ENCODE measurements around the gene APAF1. TPM values are rescaled to one million over a fixed set of nuclear protein-coding genes. Genes with fewer than 3 reads are reported as not detected.
A peak's percentile ranks its signal among the peaks of the same experiment; 100 is the strongest.

APAF1 gene
- total RNA-seq, 1 donor from 2014 or later, result 19.8 TPM

DNA sequence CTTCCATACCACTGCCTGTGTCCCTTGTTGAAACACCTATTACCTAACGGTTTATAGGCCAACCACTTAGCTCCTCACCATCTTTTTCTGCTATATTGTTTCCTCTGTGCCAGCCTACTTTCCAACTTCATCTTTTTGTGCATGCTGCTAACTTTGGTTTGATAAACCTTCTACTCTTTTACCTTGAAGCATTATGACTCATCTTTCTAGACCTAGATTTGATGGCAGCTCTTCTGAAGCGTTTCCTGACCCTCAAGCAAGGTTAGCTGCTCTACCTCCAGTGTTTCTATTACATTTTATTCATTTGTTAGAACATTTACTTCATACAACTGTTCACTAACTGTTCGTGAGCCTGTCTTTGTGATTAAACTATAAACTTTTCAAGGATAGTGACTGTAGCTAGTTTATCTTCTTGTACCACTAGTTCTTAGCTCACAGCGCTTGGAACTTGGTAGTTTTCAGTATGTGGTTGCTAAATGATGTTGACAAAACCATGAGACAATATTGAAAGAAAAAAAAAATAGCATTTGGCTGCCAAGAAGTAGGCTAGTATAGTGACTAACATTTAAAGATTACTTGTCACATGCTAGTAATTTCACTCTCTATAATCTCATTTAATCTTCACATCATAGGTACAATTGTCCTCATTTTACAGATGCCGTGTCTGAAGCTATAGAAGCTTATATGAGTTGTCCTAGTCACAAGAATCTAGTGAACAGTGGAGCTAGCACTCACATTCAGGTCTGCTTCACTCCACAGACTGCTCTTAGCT is 79.5 kb downstream of the APAF1 start:
- no peak for DNase-seq (ENCODE audit: low read depth in 2 of 2)

DNA sequence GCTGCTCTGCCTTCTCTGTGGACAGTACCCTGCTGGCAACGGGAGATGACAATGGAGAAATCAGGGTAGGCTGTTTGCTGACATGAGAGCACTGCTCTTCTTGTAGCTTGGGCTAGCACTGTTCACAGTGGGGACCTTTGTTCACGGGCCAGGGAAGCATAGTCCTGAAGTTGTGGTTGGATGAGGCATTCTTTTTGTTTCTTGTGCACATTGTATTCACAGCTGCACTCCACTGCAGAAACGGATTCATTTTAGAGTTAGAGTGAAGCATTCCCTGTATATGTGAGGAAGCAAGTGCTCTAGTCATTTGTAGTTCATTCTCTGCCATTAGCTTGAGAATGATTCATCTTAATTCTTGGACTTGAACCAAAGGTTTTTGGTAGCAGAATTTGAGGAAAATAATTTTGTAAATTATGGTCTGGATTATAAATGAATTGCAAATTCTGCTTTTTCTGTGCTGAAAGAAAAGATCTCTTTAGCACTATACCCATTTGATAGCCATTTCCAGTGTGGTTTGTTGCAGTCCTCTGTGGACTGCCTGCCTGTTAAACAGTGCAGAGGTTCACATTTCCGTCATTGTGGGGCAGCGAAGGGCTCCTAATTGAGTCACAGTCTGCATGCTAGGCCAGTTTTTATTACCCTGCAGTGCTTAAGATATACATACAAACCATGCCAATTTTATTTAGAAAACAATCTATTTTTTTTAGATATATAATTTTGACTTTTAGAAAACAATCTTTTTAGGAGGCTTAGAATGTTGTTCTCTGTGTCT is 80.6 kb downstream of the APAF1 start:
- DNase-seq (ENCODE audit: low read depth in 2 of 2), result peak; percentile 72 to 77

DNA sequence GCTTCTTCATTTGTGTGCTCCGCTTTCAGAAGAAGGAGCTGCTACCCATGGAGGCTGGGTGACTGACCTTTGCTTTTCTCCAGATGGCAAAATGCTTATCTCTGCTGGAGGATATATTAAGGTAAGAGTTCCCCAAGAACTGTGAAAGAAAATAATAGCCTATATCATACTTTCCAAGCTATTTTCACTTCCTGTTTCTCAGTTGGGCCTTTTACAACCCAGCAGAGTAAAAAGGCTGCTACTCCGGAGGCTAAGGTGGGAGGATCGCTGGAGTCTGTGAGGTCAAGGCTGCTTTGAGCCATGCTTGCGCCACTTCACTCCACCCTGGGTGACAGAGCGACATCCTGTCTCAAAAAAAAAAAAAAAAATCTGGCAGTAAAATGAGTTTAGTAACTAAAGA is 82.1 kb downstream of the APAF1 start:
- no peak for DNase-seq (ENCODE audit: low read depth in 2 of 2)

DNA sequence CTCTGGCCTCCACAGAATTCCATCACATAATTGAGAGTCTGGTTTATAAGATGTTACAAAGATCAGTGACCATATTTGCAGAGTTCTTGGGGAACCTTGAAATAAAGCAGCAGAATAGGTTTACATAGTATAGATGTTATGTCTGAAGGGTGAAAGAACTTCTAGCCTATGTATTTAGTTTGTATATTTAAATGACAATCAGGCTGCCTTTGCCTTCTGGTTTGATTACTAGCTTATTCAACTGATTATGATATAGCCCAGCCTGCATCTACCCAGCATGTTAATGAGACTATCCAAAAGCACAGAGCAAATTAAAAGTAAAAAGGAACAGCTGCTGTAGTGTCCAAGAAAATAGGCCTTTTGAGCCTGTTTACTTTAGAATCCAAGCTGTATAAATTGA is 85.3 kb downstream of the APAF1 start:
- DNase-seq (ENCODE audit: low read depth in 2 of 2), result no peak

DNA sequence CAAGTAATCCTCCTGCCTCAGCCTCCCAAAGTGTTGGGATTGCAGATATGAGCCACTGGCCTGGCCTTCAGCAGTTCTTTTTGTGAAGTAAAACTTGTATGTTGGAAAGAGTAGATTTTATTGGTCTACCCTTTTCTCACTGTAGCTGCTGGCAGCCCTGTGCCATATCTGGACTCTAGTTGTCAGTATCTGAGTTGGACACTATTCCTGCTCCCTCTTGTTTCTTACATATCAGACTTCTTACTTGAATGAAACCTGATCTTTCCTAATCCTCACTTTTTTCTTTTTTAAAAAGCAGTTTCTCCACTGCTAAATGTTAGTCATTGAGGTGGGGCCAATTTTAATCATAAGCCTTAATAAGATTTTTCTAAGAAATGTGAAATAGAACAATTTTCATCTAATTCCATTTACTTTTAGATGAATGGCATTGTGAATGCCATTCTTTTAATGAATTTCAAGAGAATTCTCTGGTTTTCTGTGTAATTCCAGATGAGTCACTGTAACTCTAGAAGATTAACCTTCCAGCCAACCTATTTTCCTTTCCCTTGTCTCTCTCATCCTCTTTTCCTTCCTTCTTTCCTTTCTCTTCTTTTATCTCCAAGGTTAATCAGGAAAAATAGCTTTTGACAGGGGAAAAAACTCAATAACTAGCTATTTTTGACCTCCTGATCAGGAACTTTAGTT is 88.7 kb downstream of the APAF1 start:
- no peak for DNase-seq (ENCODE audit: low read depth in 2 of 2)

DNA sequence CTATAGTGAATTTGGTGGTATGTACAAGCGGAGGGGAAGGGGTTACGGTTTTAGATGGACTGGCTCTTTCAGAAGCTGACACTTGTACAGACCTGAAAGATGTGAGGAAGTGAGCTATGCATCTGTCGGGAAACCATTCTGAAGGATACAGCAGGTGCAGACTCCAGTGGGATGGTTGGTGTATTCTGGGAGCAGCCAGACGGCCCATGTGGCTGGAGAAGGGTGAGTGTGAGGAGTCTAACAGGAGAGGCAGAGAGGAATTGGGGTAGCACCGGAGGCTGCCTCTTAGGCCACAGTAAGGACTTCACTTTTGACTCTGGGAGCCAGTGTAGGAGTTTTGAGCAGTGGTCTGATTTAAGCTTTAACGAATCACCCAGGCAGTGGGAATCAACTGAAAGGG is 90.7 kb downstream of the APAF1 start:
- DNase-seq (ENCODE audit: low read depth in 2 of 2), result no peak

DNA sequence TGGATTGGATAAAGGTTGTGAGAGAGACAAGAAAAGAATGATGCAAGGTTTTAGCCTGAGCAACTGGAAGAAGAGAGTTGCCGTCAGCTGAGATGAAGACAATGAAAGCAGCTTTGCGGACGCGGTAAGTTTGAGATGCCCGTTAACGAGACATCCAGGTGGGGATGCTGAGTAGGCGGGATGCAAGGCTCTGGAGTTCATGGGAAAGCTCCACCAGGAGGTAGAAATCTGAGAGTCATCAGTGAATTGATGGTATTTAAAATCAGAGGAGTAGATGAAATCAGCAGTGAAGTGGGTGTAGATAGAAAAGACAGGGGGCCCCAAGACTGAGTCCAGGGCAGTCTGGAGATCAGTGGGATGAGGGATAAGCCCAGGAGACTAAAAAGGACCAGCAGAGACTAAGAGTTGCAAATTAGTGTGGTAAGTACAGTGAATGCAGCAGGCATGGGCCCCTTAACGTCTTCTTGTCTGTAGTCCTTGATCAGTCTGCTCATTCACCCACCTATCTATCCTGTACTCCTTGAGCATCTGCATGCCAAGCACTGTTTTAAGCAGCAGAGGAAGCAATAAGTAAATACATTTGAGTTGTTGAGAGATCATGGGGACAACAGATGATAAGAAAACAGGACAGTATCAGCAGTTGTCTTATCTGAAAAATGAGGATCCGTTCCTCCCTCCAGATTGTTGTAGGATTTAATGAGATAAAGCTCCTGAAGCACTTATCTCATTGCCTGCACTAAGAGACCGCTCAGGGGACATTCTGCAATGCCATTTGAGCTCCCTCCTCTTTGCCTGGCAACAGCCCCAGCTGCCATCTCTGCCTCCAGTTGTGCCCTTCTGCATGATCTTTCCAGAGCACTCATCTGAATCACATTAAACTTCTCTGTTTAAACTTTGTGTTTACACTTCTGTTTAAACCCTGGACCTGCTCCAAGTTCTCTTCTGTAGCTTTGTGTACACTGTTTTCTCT is 91.5 kb downstream of the APAF1 start:
- DNase-seq (ENCODE audit: low read depth in 2 of 2), result peak in 1 of 2 donors; percentile 30

DNA sequence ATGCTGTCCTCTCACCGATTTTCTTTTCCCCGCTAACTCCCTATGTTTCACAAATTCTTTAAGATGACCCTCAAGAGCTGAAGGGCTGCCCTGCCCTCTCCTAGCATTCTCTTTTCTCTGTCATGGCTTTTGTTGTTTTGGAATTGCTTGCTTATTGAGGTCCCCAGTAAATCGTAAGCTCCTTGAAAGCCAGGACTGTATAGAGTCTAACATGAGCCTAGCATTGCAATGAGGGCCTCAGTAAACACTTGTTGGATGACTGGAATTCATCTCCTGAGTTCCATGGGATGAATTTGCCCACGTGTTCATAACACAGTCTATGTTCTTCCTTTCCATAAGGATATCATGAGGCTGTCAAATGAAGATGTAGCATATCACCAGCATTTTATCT is 92.2 kb downstream of the APAF1 start:
- DNase-seq (ENCODE audit: low read depth in 2 of 2), result no peak

DNA sequence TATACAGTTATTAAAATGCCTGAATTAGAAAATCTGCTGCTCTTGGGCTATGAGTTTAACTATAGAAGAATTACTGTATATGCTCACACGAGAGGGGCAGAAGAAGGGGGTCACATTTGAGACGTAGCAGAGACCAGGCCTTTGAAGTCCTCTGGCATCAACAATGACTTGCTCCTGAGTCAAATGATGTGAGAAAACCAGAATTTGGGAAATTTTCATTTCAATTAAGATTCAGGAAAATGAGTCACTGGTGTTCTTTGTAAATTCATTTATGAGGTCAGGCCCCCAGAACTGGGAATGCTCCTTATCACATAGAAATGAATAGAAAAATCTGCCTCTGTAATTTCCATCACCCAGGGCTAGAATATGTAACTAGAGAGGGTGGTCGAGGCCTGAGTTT is 92.9 kb downstream of the APAF1 start:
- DNase-seq (ENCODE audit: low read depth in 2 of 2), result peak in 1 of 2 donors; percentile 79

DNA sequence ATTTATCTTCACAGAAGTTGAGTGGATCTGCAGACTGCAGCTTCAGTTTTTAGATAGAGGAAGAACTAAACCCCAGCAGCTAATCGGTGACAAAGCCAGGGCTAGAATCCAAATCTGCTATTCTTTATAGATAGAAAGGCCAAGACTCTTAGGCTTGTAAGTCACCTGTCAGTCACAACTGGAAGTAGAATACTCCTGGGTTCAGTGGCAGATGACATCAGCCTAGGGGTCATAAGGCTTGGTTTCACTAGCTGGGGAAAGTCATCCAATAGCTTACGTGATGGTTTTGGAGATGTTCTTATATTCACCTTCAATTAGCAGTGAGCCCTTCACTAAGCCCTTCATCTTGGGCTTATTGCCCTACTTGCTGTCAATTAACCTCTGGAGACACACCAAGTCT is 93.4 kb downstream of the APAF1 start:
- no peak for DNase-seq (ENCODE audit: low read depth in 2 of 2)

DNA sequence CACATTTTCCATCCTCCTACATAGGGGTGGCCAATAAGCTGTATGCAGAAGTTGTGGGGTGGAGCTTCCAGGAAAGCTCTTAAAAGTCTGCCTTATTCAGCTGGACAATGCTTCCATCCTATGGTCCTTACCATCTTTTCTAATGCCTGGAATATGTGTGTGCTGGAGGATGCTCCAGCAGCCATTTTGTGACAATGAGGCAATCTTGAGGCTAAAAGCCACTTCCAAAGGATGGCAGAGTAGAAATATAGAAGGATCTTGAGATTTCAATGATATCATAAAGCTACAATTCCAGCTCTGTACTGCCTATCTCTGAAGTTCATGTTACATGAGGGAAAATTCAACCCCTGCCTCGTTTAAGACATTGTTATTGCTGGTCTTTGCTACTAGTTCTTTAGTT is 95.7 kb downstream of the APAF1 start:
- DNase-seq (ENCODE audit: low read depth in 2 of 2), result no peak

DNA sequence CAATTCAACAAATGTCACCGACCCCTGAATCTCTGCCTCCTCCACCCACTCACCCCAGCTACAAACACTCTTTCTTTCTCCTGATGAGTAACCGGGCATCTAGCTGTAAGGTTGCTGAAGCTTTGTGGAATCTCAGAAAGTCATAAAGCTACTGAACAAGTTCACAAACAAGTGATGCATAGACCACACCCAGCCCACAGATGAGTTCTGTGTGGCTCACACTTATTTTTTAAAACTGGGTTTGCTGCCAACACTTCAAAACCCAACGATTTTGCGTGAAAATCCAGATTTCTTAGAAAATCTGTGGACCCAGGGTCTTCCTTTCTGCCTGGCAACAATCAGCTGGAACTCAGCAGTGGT is 96.1 kb downstream of the APAF1 start:
- DNase-seq (ENCODE audit: low read depth in 2 of 2), result no peak

DNA sequence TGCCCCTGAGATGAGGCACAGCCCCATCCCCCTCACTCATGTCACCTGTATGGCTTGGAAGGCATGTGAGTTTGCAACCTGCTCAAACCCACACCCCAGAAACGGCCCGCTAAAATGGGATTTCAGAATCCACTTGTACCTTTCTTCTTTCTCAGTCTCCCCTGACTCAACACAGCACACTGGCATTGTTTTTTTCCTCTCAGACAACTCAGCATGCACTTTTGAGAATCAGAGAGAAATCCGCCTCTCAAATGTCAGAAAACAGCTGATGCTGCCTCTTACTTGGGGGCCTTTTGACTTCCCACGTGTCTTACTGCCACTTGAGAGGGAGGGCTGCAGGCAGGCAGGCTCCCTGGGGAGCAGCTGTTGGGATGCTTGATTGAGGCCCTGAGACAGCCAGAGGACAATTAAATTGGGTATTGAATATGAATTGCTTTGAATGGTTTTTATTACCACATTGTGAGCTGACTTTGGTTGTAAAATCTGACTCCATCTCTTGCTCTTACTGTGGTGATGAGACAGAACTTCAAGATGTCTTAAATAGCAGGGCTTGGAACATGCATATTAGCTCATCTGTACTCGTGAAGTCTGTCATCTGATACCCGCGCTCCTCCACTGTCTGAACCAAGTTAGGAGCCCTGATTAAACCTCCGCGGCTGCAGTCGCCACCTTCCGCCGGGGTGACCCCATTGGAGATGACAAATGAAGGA is 96.6 kb downstream of the APAF1 start:
- DNase-seq (ENCODE audit: low read depth in 2 of 2), result no peak

DNA sequence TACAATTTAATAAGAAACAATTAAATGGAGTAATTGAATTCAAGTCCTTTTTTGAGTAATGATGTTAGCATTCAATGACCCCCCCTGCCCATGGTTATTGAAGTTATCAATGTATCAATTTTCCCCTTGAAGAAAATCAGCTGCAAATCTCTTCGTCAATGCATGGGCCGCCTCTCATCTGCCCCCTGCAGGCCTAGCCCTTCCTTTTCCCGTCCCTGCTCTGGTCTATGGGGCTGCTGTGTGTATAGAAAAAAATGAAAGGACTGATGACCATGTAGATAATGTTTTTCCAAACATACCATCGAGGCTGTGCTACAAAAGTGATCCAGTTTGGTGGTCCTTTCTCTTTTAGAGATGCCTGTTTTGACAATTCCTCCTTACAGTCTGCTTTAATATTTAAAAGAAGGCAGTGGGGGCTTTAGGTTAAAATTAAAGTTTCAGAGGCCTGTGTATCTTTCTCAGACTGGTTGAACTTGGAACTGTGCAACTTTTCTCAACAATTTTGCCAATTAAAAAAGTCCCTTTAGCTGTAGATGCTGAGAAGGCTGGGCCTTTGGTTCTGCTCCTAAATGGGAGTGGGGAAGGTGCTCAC is 98.4 kb downstream of the APAF1 start:
- peak; percentile 46 to 57 for DNase-seq (ENCODE audit: low read depth in 2 of 2)

DNA sequence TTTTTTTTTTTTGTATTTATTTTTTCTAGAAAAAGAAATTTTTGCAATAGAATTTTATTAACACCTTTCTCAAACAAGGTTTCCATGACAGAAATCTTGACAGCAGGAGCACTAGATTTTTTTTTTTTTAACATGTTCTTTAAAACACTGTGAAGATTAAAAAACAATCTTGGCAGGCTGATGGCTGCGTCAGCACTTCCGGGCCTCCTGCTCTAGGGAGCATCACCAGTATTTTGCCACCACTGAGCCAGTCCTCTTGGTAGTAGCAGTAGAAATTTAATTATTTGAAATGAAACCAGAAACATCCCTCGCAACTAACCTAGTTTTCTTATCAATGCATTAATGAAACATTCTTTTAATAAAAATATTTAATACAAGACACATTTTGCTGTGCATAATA is 99.6 kb downstream of the APAF1 start:
- DNase-seq (ENCODE audit: low read depth in 2 of 2), result no peak

DNA sequence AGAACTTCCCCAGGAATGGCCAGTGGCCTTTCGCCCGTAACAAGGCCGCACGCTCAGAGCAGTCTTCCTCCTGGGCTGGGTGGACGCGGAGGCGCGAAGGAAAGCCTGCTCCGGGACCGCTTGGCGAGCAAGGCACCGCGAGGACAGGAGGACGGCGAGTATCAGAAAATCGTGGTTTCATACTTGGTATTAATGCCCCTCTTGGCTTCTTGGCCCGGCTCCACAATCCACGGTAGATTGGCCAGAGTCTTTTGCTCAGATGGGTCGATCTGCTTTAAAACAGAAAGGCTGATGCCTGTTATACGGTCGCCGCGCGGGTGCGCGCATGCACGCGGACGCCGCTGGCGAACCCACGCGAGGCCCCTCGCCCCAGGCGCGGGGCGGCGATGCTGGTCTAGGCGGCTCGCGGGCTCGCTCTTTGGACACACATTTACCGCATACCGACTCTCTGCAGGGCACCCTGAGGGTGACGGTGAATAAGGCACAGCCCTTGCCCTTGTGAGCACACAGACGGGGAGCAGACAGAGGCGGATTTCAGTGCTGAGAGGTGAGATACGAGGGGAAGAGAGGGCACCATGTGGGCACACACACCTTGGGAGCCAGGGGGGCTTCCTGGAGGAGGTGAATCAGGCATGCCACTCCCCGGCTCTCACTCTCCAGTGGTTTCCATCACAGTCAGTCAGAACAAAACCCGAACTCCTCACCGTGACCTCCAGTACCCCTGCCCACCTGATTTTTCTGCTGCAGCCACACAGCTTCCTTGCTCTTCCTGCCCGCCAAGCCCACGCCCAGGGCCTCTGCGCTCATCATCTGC is 100.7 kb downstream of the APAF1 start:
- peak; percentile 42 to 47 for DNase-seq (ENCODE audit: low read depth in 2 of 2)

DNA sequence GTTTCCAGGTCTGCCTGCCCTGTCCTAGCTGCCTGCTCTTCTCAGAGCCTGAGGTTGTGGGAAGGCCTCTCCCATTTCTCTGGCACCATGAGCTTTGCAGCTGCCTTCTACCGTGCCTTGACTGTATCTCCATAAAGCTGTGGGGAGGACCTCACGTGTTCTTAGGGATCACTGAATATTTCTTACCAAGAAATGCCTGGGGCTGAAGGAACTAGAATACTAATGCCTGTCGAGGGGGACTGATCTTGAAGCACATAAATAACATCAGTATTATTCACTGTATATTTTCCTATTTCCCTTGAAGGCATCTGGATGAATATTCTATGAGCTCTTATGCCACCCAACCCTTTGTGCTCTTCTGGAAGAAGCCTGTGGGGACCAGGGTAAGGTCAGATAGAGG is 103.4 kb downstream of the APAF1 start:
- DNase-seq (ENCODE audit: low read depth in 2 of 2), result no peak

DNA sequence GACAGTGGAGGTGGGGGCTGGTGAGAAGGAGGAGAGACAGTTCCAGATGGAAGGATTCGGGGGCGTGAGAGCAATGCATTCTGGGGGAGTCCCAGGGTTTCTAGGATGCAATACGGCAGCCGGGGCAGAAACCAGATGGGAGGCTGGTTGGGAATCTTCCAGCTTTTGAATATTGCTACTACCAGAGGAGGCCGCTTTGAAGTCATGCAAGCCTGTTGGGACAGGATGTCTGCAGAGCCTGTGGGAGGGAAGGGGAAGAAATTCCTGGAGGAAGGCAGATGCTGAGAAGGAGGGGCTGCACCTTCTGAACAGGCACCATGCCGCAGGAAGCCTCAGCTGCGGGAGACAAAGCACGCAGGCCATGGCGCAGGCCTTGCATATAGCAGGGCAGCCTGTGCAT is 105.4 kb downstream of the APAF1 start:
- DNase-seq (ENCODE audit: low read depth in 2 of 2), result no peak

DNA sequence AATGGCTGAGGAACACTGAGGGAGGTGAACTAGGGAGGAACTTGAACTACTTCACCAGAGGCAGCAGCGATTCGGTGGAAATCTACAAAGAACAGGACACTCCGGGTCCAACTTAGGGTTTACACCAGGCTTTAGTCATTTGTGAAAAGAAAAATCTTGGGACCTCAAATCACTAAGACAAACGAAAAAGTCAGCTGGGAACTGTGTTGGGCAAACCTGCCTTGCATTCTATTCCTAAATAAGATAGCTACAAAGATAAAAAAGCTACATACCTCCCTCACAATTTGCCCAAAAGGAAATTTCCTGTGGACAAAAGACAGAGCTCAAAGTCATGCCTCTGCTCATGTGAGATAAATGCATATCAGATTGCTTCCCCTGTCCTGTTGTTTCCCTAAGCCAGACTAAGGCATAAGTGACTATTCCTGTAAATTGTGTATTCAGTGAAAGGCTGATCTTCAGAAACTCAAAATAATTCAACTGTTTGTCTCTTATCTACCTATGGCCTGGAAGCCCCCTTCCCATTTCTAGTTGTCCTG is 106.6 kb downstream of the APAF1 start:
- no peak for DNase-seq (ENCODE audit: low read depth in 2 of 2)
